ENCODE data around the gene SELENOK. TPM values are rescaled to one million over a fixed set of nuclear protein-coding genes. Genes with fewer than 3 reads are reported as not detected.

Gene SELENOK
- total and polyA plus RNA-seq, 2 of the 13 experiments (the other 11 are each of a cell fraction or from before 2014, with no cell fraction given) = 67.0 to 81.0 TPM

DNA sequence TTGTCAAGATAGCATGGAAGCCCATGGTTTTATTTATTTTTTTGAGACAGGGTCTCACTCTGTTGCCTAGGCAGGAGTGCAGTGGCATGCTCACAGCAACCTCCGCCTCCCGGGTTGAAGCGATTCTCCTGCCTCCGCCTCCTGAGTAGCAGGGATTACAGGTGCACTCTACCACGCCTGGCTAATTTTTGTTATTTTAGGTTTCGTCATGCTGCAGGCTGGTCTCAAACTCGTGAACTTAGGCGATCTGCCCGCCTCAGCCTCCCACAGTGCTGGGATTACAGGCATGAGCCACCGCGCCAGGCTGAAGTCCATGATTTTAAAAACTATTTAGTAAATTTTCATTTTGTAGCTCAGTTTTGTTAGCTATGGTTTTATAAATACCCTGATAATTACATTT lies 7.0 kb downstream of the SELENOK start:
- in situ Hi-C loops (cut with HindIII; ENCODE audit: extremely low pct_ligation_motif_present, low pct_unique_long_range_greater_than_20kb) = loop anchor here (5.0 kb wide), 1 partner anchor 37 kb away; the partner anchor contains the start of genes CHDH and IL17RB
- H3K9me3 ChIP-seq (ENCODE audit: low read length) = no peaks in the 10 kb centered on the region
- H3K4me2 ChIP-seq (ENCODE audit: low read depth, low read length) = no peak overlapping the region
- H3K27ac ChIP-seq (ENCODE audit: extremely low read length, insufficient read depth, low read length) = no peak overlapping the region
- intact Hi-C loops (cut with micrococcal nuclease; ENCODE audit: unreplicated experiment) = no loop called here
- H3K79me2 ChIP-seq (ENCODE audit: insufficient read depth, low read length) = peaks cover 35% of the 10 kb centered on the region
- DNase-seq (ENCODE audit: low spot score) = no peak
- ChIA-PET POLR2A (no interaction called here), CTCF (ENCODE audit: low intra/inter-chr PET ratio, low total read pairs) (no interaction called here)
- H2AFZ ChIP-seq (ENCODE audit: low read length) = no peak overlapping the region
- WGBS (ENCODE audit: low lambda C conversion rate) = 95% methylated on average over 11 of the region's 11 CpGs
- H3K9ac ChIP-seq (ENCODE audit: insufficient read depth, low read depth, low read length) = no peak overlapping the region
- no TSS peak for BruUV-seq (replicated peaks)
- no peaks in the 10 kb centered on the region; the same call in 1 of the 2 replicates for H4K20me1 ChIP-seq (ENCODE audit: insufficient read depth, low read length)
- H3K36me3 ChIP-seq (replicated peaks in 1 of 2; ENCODE audit: control insufficient read depth in 1 of 2, insufficient read depth in 2 of 2, low read length in 2 of 2) = peaks cover 6 to 37% of the 10 kb centered on the region in 2 experiments
- peaks cover 20% of the 10 kb centered on the region for H3K4me1 ChIP-seq (ENCODE audit: insufficient read depth, low read length)
- no peak for FAIRE-seq
- H3K27me3 ChIP-seq (ENCODE audit: control insufficient read depth in 1 of 2, insufficient read depth in 2 of 2, low read length in 2 of 2) = no peaks in the 10 kb centered on the region; a peak in 1 of 5 replicates
- no peak for ATAC-seq
- H3K4me3 ChIP-seq (replicated peaks in 1 of 3; ENCODE audit: insufficient read depth in 1 of 3, low read depth in 2 of 3, low read length in 3 of 3) = no peak overlapping the region
- TF ChIP-seq, protein P1, sequence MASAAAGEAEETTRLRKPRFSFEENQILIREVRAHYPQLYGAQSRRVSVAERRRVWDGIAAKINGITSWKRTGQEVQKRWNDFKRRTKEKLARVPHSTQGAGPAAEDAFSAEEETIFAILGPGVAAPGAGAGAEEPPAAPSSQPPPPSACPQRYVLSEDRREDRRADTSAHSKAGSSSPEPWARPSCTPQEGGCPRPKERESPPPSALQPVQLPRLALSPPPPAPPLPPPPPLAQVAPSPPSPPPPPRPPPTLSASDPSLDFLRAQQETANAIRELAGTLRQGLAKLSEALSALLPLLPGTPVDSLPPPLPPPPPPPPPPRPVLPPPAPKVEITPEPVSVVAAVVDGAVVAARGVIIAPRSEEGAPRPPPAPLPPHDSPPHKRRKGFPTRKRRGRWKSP (CRISPR knock-in tag; IDR thresholded peaks at IDR 0.05) = no peak
- TF ChIP-seq ZNF484 (CRISPR knock-in tag; IDR thresholded peaks at IDR 0.05; ENCODE audit: borderline replicate concordance, low read depth) = no peak
- no peak for TF ChIP-seq ZNF670 (CRISPR knock-in tag; IDR thresholded peaks at IDR 0.05; ENCODE audit: borderline replicate concordance)
- TF ChIP-seq, protein P2, sequence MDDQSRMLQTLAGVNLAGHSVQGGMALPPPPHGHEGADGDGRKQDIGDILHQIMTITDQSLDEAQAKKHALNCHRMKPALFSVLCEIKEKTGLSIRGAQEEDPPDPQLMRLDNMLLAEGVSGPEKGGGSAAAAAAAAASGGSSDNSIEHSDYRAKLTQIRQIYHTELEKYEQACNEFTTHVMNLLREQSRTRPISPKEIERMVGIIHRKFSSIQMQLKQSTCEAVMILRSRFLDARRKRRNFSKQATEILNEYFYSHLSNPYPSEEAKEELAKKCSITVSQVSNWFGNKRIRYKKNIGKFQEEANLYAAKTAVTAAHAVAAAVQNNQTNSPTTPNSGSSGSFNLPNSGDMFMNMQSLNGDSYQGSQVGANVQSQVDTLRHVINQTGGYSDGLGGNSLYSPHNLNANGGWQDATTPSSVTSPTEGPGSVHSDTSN (CRISPR knock-in tag; IDR thresholded peaks at IDR 0.05; ENCODE audit: borderline replicate concordance) = no peak
- no peak for TF ChIP-seq ZBTB1 (CRISPR knock-in tag; IDR thresholded peaks at IDR 0.05; ENCODE audit: borderline replicate concordance)
- TF ChIP-seq FOXC1 (CRISPR knock-in tag; IDR thresholded peaks at IDR 0.05; ENCODE audit: borderline replicate concordance) = no peak
- TF ChIP-seq NRL (CRISPR knock-in tag; IDR thresholded peaks at IDR 0.05; ENCODE audit: borderline replicate concordance) = no peak
- no peak for TF ChIP-seq ZNF253 (CRISPR knock-in tag; IDR thresholded peaks at IDR 0.05; ENCODE audit: borderline replicate concordance)
- no peak for TF ChIP-seq ZNF501 (CRISPR knock-in tag; IDR thresholded peaks at IDR 0.05)
- TF ChIP-seq, protein P3, sequence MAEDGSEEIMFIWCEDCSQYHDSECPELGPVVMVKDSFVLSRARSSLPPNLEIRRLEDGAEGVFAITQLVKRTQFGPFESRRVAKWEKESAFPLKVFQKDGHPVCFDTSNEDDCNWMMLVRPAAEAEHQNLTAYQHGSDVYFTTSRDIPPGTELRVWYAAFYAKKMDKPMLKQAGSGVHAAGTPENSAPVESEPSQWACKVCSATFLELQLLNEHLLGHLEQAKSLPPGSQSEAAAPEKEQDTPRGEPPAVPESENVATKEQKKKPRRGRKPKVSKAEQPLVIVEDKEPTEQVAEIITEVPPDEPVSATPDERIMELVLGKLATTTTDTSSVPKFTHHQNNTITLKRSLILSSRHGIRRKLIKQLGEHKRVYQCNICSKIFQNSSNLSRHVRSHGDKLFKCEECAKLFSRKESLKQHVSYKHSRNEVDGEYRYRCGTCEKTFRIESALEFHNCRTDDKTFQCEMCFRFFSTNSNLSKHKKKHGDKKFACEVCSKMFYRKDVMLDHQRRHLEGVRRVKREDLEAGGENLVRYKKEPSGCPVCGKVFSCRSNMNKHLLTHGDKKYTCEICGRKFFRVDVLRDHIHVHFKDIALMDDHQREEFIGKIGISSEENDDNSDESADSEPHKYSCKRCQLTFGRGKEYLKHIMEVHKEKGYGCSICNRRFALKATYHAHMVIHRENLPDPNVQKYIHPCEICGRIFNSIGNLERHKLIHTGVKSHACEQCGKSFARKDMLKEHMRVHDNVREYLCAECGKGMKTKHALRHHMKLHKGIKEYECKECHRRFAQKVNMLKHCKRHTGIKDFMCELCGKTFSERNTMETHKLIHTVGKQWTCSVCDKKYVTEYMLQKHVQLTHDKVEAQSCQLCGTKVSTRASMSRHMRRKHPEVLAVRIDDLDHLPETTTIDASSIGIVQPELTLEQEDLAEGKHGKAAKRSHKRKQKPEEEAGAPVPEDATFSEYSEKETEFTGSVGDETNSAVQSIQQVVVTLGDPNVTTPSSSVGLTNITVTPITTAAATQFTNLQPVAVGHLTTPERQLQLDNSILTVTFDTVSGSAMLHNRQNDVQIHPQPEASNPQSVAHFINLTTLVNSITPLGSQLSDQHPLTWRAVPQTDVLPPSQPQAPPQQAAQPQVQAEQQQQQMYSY (CRISPR knock-in tag; IDR thresholded peaks at IDR 0.05) = no peak
- TF ChIP-seq, protein P4, sequence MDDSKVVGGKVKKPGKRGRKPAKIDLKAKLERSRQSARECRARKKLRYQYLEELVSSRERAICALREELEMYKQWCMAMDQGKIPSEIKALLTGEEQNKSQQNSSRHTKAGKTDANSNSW (CRISPR knock-in tag; IDR thresholded peaks at IDR 0.05; ENCODE audit: borderline replicate concordance) = no peak
- TF ChIP-seq, protein P5, sequence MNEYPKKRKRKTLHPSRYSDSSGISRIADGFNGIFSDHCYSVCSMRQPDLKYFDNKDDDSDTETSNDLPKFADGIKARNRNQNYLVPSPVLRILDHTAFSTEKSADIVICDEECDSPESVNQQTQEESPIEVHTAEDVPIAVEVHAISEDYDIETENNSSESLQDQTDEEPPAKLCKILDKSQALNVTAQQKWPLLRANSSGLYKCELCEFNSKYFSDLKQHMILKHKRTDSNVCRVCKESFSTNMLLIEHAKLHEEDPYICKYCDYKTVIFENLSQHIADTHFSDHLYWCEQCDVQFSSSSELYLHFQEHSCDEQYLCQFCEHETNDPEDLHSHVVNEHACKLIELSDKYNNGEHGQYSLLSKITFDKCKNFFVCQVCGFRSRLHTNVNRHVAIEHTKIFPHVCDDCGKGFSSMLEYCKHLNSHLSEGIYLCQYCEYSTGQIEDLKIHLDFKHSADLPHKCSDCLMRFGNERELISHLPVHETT (CRISPR knock-in tag; conservative IDR thresholded peaks at IDR 0.05) = no peak
- no peak for TF ChIP-seq ZNF367 (CRISPR knock-in tag; IDR thresholded peaks at IDR 0.05; ENCODE audit: borderline replicate concordance)
- TF ChIP-seq KLF11 (CRISPR knock-in tag; IDR thresholded peaks at IDR 0.05) = no peak
- no peak for TF ChIP-seq MTF2 (CRISPR knock-in tag; IDR thresholded peaks at IDR 0.05; ENCODE audit: borderline replicate concordance)
- TF ChIP-seq, protein P6, sequence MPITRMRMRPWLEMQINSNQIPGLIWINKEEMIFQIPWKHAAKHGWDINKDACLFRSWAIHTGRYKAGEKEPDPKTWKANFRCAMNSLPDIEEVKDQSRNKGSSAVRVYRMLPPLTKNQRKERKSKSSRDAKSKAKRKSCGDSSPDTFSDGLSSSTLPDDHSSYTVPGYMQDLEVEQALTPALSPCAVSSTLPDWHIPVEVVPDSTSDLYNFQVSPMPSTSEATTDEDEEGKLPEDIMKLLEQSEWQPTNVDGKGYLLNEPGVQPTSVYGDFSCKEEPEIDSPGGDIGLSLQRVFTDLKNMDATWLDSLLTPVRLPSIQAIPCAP (CRISPR knock-in tag; IDR thresholded peaks at IDR 0.05; ENCODE audit: low read depth) = no peak
